Kidney capillary endothelial cell (primary cell): ENCODE data around the gene ELF4.
"Not testable (repeated sequence)": the region's sequence is repeated elsewhere in the genome, so short reads cannot be mapped to it uniquely, and the experiment has no call there.

ENCODE experiments used
- DNase-seq: peaks from one replicate; pipeline ENCODE4 v3.0.0-alpha.2; 2018; ENCODE audit warnings: low spot score

ELF4 gene

GRCh38 chrX:130110379-130111219 is at the start of gene ELF4:
ELF4 (minus strand) TSS chrX:130110497; CDS start chrX:130081330, 29,167 bp downstream.
- no peak for DNase-seq

- no peak for DNase-seq
Observed at GRCh38 chrX:130159776-130160175, 49.5 kb upstream of the ELF4 start.

GRCh38 chrX:130158311-130158710 is 48.0 kb upstream of the ELF4 start:
- DNase-seq = no peak

- no peak for DNase-seq
Observed at GRCh38 chrX:130155564-130155963, 45.3 kb upstream of the ELF4 start.

- no peak for DNase-seq
Observed at GRCh38 chrX:130147631-130148030, 37.3 kb upstream of the ELF4 start.

- no peak for DNase-seq
Observed at GRCh38 chrX:130145123-130145522, 34.8 kb upstream of the ELF4 start.

GRCh38 chrX:130144509-130144908 is 34.2 kb upstream of the ELF4 start:
- DNase-seq = no peak

- no peak for DNase-seq
Observed at GRCh38 chrX:130139474-130140201, 29.3 kb upstream of the ELF4 start.

- DNase-seq = no peak
Observed at GRCh38 chrX:130136961-130137360, 26.7 kb upstream of the ELF4 start.

GRCh38 chrX:130136496-130136895 is 26.2 kb upstream of the ELF4 start:
- no peak for DNase-seq

- DNase-seq = no peak
Observed at GRCh38 chrX:130130990-130131389, 20.7 kb upstream of the ELF4 start.

- DNase-seq = no peak
Observed at GRCh38 chrX:130125091-130125874, 15.0 kb upstream of the ELF4 start.

- no peak for DNase-seq
Observed at GRCh38 chrX:130124577-130124976, 14.3 kb upstream of the ELF4 start.

GRCh38 chrX:130121505-130121800 is 11.2 kb upstream of the ELF4 start:
- DNase-seq = no peak

GRCh38 chrX:130120746-130121504 is 10.6 kb upstream of the ELF4 start:
- no peak for DNase-seq

GRCh38 chrX:130120321-130120731 is 10.0 kb upstream of the ELF4 start:
- no peak for DNase-seq

- no peak for DNase-seq
Observed at GRCh38 chrX:130119312-130119898, 9.1 kb upstream of the ELF4 start.

GRCh38 chrX:130118441-130119311 is 8.4 kb upstream of the ELF4 start:
- DNase-seq = peak; percentile 57

- no peak for DNase-seq
Observed at GRCh38 chrX:130117166-130117565, 6.9 kb upstream of the ELF4 start.

- not testable (repeated sequence) for DNase-seq
Observed at GRCh38 chrX:130115119-130115885, 5.0 kb upstream of the ELF4 start.
